Endothelial cell of umbilical vein (primary cell): ENCODE data around the gene DGKH. TPM values are rescaled to one million over a fixed set of nuclear protein-coding genes. Genes with fewer than 3 reads are reported as not detected.

ENCODE experiments used
- BruUV-seq: library from RNA; stranded (reverse); fragments of 400-500 nt; replicated peaks from 2 replicates; lab custom pipeline; 2021; lab: Mats Ljungman, UMichigan
- CTCF ChIA-PET: fragments of 300-600, 350-600 bp; sonication (Branson Sonifier 250); formaldehyde crosslinking; loops from one replicate; lab custom pipeline; 2021; ENCODE audit warnings: antibody characterized with exemption, inconsistent platforms; lab: Charles Lee
- POLR2A ChIA-PET: fragments of 300-600, 350-600 bp; sonication (Branson Sonifier 250); formaldehyde crosslinking; loops from one replicate; lab custom pipeline; 2021; ENCODE audit warnings: antibody characterized with exemption, inconsistent platforms; lab: Charles Lee
- DNase-seq: peaks from one replicate; pipeline ENCODE4 v3.0.0-alpha.2; 2011; ENCODE audit warnings: low read depth, low spot score
- FAIRE-seq: peaks from 2 replicates; lab custom pipeline; 2011; peaks lifted over from hg19 to GRCh38; lab: Jason Lieb, UNC
- H2AFZ ChIP-seq: 2 replicates; pipeline ENCODE4 v1.6.0; 2012; ENCODE audit warnings: low read depth, low read length, control low read depth, inconsistent platforms
- H3K27ac ChIP-seq: 2 replicates; pipeline ENCODE4 v1.5.1; 2011; ENCODE audit warnings: low read depth, mild to moderate bottlenecking, control low read depth, low read length, moderate library complexity; ENCODE audit not compliant: insufficient read depth
- H3K27me3 ChIP-seq, 2 experiments: 2 replicates each; pipeline versions ENCODE4 v1.6.0 to v1.6.1; 2011; ENCODE audit warnings: low read length in 2 of 2, mixed read lengths in 1 of 2; ENCODE audit not compliant: control insufficient read depth in 2 of 2, insufficient read depth in 2 of 2
- H3K36me3 ChIP-seq, 2 experiments: 2 replicates in 1 of 2; 3 replicates in 1 of 2; pipeline ENCODE4 v1.5.1; 2011; ENCODE audit warnings: low read length in 2 of 2, mild to moderate bottlenecking in 1 of 2, moderate library complexity in 1 of 2; ENCODE audit not compliant: control insufficient read depth in 2 of 2, insufficient read depth in 2 of 2; ENCODE audit errors: extremely low read depth in 1 of 2
- H3K4me1 ChIP-seq: 3 replicates; pipeline ENCODE4 v1.5.1; 2011; ENCODE audit warnings: mild to moderate bottlenecking, low read length; ENCODE audit not compliant: control insufficient read depth, insufficient read depth; ENCODE audit errors: extremely low read depth
- H3K4me2 ChIP-seq: 2 replicates; pipeline ENCODE4 v1.6.1; 2011; ENCODE audit warnings: low read length, control low read depth, mixed read lengths; ENCODE audit not compliant: insufficient read depth
- H3K4me3 ChIP-seq, 3 experiments: fragments of 200-600 bp in 1 of 3; sonication (generic), shearing (Covaris generic) in 1 of 3; replicated peaks in 1 of 3; 2 replicates each; pipeline ENCODE4 v1.5.1; 2011 to 2016; ENCODE audit warnings: control low read depth in 3 of 3, low read length in 3 of 3, mild to moderate bottlenecking in 2 of 3, inconsistent platforms in 1 of 3, low read depth in 1 of 3, moderate library complexity in 1 of 3; ENCODE audit not compliant: insufficient read depth in 1 of 3
- H3K79me2 ChIP-seq: 2 replicates; pipeline ENCODE4 v1.6.0; 2012; ENCODE audit warnings: low read length, inconsistent platforms; ENCODE audit not compliant: control insufficient read depth, insufficient read depth
- H3K9ac ChIP-seq: replicated peaks from 2 replicates; pipeline ENCODE3; 2011; ENCODE audit warnings: low read length, control low read depth; ENCODE audit not compliant: insufficient read depth; ENCODE audit errors: extremely low read depth
- H3K9me1 ChIP-seq: replicated peaks from 3 replicates; pipeline ENCODE4 v1.6.0; 2011; ENCODE audit warnings: mild to moderate bottlenecking, low read length; ENCODE audit not compliant: control insufficient read depth, insufficient read depth; ENCODE audit errors: extremely low read depth
- H3K9me3 ChIP-seq: replicated peaks from 2 replicates; pipeline ENCODE4 v1.5.1; 2012; ENCODE audit warnings: low read length, inconsistent platforms; ENCODE audit not compliant: control insufficient read depth, insufficient read depth
- H4K20me1 ChIP-seq: replicated peaks from 2 replicates; pipeline ENCODE3; 2011; ENCODE audit warnings: mild to moderate bottlenecking, low read length; ENCODE audit not compliant: control insufficient read depth, insufficient read depth; ENCODE audit errors: extremely low read depth
- CTCF ChIP-seq, 2 donors: IDR thresholded peaks; 1 replicate in 1 of 2; 2 replicates in 1 of 2; pipeline ENCODE4 v1.5.1; 2011; ENCODE audit warnings: low read length in 2 of 2, mild to moderate bottlenecking in 2 of 2, moderate library complexity in 2 of 2, control low read depth in 1 of 2, inconsistent platforms in 1 of 2, low read depth in 1 of 2; ENCODE audit not compliant: insufficient read depth in 1 of 2; ENCODE audit errors: extremely low read depth in 1 of 2
- EZH2 ChIP-seq: IDR thresholded peaks from 2 replicates; pipeline ENCODE4 v1.6.1; 2012; ENCODE audit warnings: borderline replicate concordance, low read depth, mild to moderate bottlenecking, moderate library complexity, low read length, inconsistent platforms; ENCODE audit not compliant: severe bottlenecking
- POLR2AphosphoS5 ChIP-seq: IDR thresholded peaks from 2 replicates; pipeline ENCODE4 v1.6.1; 2012; ENCODE audit warnings: low read depth, mild to moderate bottlenecking, control low read depth, low read length, moderate library complexity; ENCODE audit not compliant: insufficient read depth
- dilution Hi-C: fragments of 300-500 bp; cut with MboI; formaldehyde crosslinking; loops from one replicate; pipeline ENCODE4 v1.15.0; 2019; ENCODE audit warnings: low sequenced_read_pairs; ENCODE audit not compliant: extremely low pct_ligation_motif_present
- intact Hi-C: fragments of 100-400 bp; cut with micrococcal nuclease; formaldehyde crosslinking; loops from one replicate; pipeline ENCODE4 v1.10.0; 2022
- polyA plus RNA-seq, 4 experiments: library from polyadenylated mRNA; depleted of rRNA in 3 of 4; stranded (reverse) in 3 of 4; unstranded in 1 of 4; fragments of >200 nt; gene quantifications; 2 replicates each; pipeline versions ENCODE4 v1.2.1 to v1.2.3, GENCODE V29; 2011 to 2012; ENCODE audit warnings: missing spikeins in 1 of 4
- total RNA-seq: library from RNA; stranded (reverse); gene quantifications from 2 replicates; pipeline ENCODE4 v1.2.3, GENCODE V29; 2021

The DGKH gene
- total and polyA plus RNA-seq, 2 donors (not counting 3 experiments of a cell fraction or from before 2014, with no cell fraction given): 4.1 to 30.1 TPM

- Histone ChIP-seq H3K4me1 (peaks cover 12% of the 10 kb centered on the region), H4K20me1 (peaks cover 4% of the 10 kb centered on the region), H3K36me3 (no peaks in the 10 kb centered on the region), H3K4me3 (peak overlapping the region; percentile 65 to 85 (median 74)), H2AFZ (no peak overlapping the region), H3K79me2 (peaks cover 30% of the 10 kb centered on the region), H3K27ac (peak overlapping the region; percentile 73), H3K9ac (peak overlapping the region; percentile 90), H3K9me3 (no peaks in the 10 kb centered on the region), H3K27me3 (no peaks in the 10 kb centered on the region), H3K9me1 (no peaks in the 10 kb centered on the region), H3K4me2 (peak overlapping the region; percentile 84)
- TF ChIP-seq EZH2: no peak
- peak; percentile 47 for TF ChIP-seq POLR2AphosphoS5
- intact Hi-C loops: loop anchor here (1.0 to 10.0 kb wide), 8 partner anchors 8 to 692 kb away; partner anchors contain the start of genes DGKH and VWA8
- ChIA-PET POLR2A (no interaction called here), CTCF (interaction anchor here (0.6 to 3.6 kb wide), 4 partner anchors 66 to 372 kb away, joined by 3 to 43 read pairs (median 3); no protein-coding TSS in a partner anchor)
- DNase-seq: no peak
- dilution Hi-C loops: no loop called here
- no peak for FAIRE-seq
- no TSS peak for BruUV-seq
These were observed 7.8 kb upstream of the DGKH start for GRCh38 chr13:42040730-42041010.

GRCh38 chr13:42041011-42041683, 7.3 kb upstream of the DGKH start:
- TF ChIP-seq POLR2AphosphoS5 (peak; percentile 5), CTCF (IDR thresholded peaks at IDR 0.05; ENCODE audit: extremely low read depth in 1 of 2, insufficient read depth in 1 of 2, low read depth in 1 of 2, low read length in 2 of 2) (no peak)
- Histone ChIP-seq H3K9me3 (no peaks in the 10 kb centered on the region), H3K27ac (peak overlapping the region; percentile 73), H3K4me1 (peaks cover 12% of the 10 kb centered on the region), H3K9me1 (no peaks in the 10 kb centered on the region), H4K20me1 (peaks cover 4% of the 10 kb centered on the region), H3K4me2 (peak overlapping the region; percentile 84), H3K36me3 (no peaks in the 10 kb centered on the region), H3K9ac (peak overlapping the region; percentile 90), H3K4me3 (peak overlapping the region; percentile 65 to 85 (median 74)), H3K27me3 (no peaks in the 10 kb centered on the region), H3K79me2 (peaks cover 33% of the 10 kb centered on the region), H2AFZ (peak overlapping the region; percentile 14)
- DNase-seq (peak; percentile 56), FAIRE-seq (peak; percentile 57)
- ChIA-PET CTCF (interaction anchor here (0.6 to 3.6 kb wide), 11 partner anchors 14 to 372 kb away, joined by 3 to 43 read pairs (median 3); no protein-coding TSS in a partner anchor), POLR2A (no interaction called here)
- intact Hi-C loops (loop anchor here (2.0 to 10.0 kb wide), 7 partner anchors 70 to 692 kb away; partner anchors contain the start of gene VWA8), dilution Hi-C loops (no loop called here)
- no TSS peak for BruUV-seq
